A673 (cell line): Measurements from ENCODE around the gene ROGDI. TPM values are rescaled to one million over a fixed set of nuclear protein-coding genes. Genes with fewer than 3 reads are reported as not detected.

Experiments
- BruUV-seq: library from RNA; stranded (reverse); fragments of 400-500 nt; replicated peaks from 2 replicates; lab custom pipeline; 2021; lab: Mats Ljungman, UMichigan
- CTCF ChIA-PET: fragments of 300-600 bp; sonication (Branson Sonifier 250); formaldehyde crosslinking; loops from one replicate; lab custom pipeline; 2022; ENCODE audit warnings: antibody characterized with exemption; lab: Charles Lee
- POLR2A ChIA-PET: fragments of 300-600 bp; sonication (Branson Sonifier 250); formaldehyde crosslinking; loops from one replicate; lab custom pipeline; 2022; ENCODE audit warnings: antibody characterized with exemption; ENCODE audit not compliant: low non-redundant PET; lab: Charles Lee
- DNase-seq: peaks from one replicate; pipeline ENCODE4 v3.0.0-alpha.2; 2015; ENCODE audit warnings: low spot score
- H3K27ac ChIP-seq: fragments of 200-600 bp; sonication (generic); 2 replicates; pipeline ENCODE4 v1.5.1; 2016; ENCODE audit warnings: mixed run types, low read depth, mild to moderate bottlenecking, mixed read lengths, antibody characterized with exemption, low read length; ENCODE audit not compliant: poor library complexity, severe bottlenecking
- H3K27me3 ChIP-seq: fragments of 200-600 bp; sonication (generic); replicated peaks from 2 replicates; pipeline ENCODE4 v1.6.1; 2017; ENCODE audit warnings: mixed run types, low read depth, mild to moderate bottlenecking, mixed read lengths, antibody characterized with exemption, low read length; ENCODE audit not compliant: insufficient read depth, poor library complexity
- H3K36me3 ChIP-seq: fragments of 200-600 bp; sonication (generic); 2 replicates; pipeline ENCODE4 v1.6.1; 2016; ENCODE audit warnings: mixed run types, mild to moderate bottlenecking, mixed read lengths, antibody characterized with exemption, low read length; ENCODE audit not compliant: insufficient read depth, poor library complexity, severe bottlenecking
- H3K4me1 ChIP-seq: fragments of 200-600 bp; sonication (generic); 2 replicates; pipeline ENCODE4 v1.6.1; 2017; ENCODE audit warnings: mixed run types, mild to moderate bottlenecking, mixed read lengths, antibody characterized with exemption, low read length; ENCODE audit not compliant: insufficient read depth, poor library complexity, severe bottlenecking
- H3K4me3 ChIP-seq: fragments of 200-600 bp; sonication (generic); 2 replicates; pipeline ENCODE4 v1.5.1; 2016; ENCODE audit warnings: low read depth, mixed run types, mild to moderate bottlenecking, mixed read lengths, low read length; ENCODE audit not compliant: poor library complexity, severe bottlenecking
- H3K9me3 ChIP-seq: fragments of 200-600 bp; sonication (generic); 2 replicates; pipeline ENCODE4 v1.6.1; 2016; ENCODE audit warnings: mixed run types, low read depth, mild to moderate bottlenecking, mixed read lengths, antibody characterized with exemption, low read length; ENCODE audit not compliant: poor library complexity, severe bottlenecking
- CTCF ChIP-seq: fragments of 300-800, 200-600 bp; sonication (generic); conservative IDR thresholded peaks from 2 replicates; pipeline ENCODE4 v1.5.1; 2017; ENCODE audit warnings: low read depth, mild to moderate bottlenecking, antibody characterized with exemption, low read length, moderate library complexity, mixed read lengths
- EZH2 ChIP-seq: fragments of 200-600 bp; sonication (generic); IDR thresholded peaks from 2 replicates; pipeline ENCODE4 v1.6.1; 2017; ENCODE audit warnings: borderline replicate concordance, low read depth, mild to moderate bottlenecking, mixed read lengths, antibody characterized with exemption, low read length; ENCODE audit not compliant: poor library complexity, severe bottlenecking
- intact Hi-C: fragments of 100-400 bp; cut with micrococcal nuclease; formaldehyde crosslinking; loops from one replicate; pipeline ENCODE4 v1.10.0; 2022; ENCODE audit not compliant: unreplicated experiment
- total RNA-seq: library from RNA; stranded (reverse); gene quantifications from 2 replicates; pipeline ENCODE4 v1.2.3, GENCODE V29; 2021

Gene ROGDI
- total RNA-seq, 1 experiment from 2014 or later = 2.9 TPM

DNA sequence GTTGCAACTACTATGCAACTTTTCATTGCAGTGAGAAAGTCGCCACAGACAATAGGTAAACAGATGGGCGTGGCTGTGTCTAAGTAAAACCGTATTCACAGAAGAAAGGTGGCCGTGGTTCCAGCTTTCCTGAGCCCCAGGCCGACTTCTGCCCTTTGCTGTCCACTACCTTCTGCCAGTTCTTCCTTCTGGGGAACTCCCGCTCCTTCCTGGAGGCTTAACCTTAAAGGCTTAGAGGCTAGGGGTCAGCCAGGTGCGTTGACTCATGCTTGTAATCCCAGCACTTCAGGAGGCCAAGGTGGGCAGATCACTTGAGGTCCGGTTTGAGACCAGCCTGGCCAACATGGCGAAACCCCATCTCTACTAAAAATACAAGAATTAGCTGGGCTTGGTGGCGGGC is 12.2 kb downstream of the ROGDI start:
- H3K27me3 ChIP-seq = no peaks in the 10 kb centered on the region
- BruUV-seq = no TSS peak
- no peak overlapping the region for H3K27ac ChIP-seq
- intact Hi-C loops = no loop called here
- TF ChIP-seq EZH2 (no peak), CTCF (no peak)
- CTCF ChIA-PET = no interaction called here
- POLR2A ChIA-PET = interaction anchor here (0.6 kb wide), 1 partner anchor 13 kb away, joined by 3 read pairs; no protein-coding TSS in a partner anchor
- H3K9me3 ChIP-seq = no peaks in the 10 kb centered on the region
- H3K36me3 ChIP-seq = no peaks in the 10 kb centered on the region
- H3K4me1 ChIP-seq = no peaks in the 10 kb centered on the region
- H3K4me3 ChIP-seq = no peak overlapping the region
- no peak for DNase-seq

DNA sequence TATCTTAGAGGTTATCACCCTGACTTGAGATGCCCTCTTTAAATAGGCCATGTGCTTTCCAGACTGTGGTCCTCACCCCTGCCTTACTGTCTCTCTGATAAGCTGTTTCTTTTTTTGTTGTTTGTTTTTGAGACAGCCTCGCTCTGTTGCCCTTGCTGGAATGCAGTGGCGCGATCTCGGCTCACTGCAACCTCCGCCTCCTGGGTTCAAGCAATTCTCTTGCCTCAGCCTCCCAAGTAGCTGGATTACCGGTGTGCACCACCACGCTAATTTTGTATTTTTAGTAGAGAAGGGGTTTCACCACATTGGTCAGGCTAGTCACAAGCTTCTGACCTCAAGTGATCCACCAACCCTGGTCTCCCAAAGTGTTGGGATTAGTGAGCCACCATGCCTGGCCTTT is 13.5 kb downstream of the ROGDI start:
- TF ChIP-seq CTCF = no peak
- no peak for TF ChIP-seq EZH2
- no peak overlapping the region for H3K4me3 ChIP-seq
- no peaks in the 10 kb centered on the region for H3K36me3 ChIP-seq
- ChIA-PET POLR2A (no interaction called here), CTCF (no interaction called here)
- H3K9me3 ChIP-seq = no peaks in the 10 kb centered on the region
- no peak for DNase-seq
- H3K4me1 ChIP-seq = no peaks in the 10 kb centered on the region
- intact Hi-C loops = no loop called here
- H3K27ac ChIP-seq = no peak overlapping the region
- no TSS peak for BruUV-seq
- no peaks in the 10 kb centered on the region for H3K27me3 ChIP-seq

DNA sequence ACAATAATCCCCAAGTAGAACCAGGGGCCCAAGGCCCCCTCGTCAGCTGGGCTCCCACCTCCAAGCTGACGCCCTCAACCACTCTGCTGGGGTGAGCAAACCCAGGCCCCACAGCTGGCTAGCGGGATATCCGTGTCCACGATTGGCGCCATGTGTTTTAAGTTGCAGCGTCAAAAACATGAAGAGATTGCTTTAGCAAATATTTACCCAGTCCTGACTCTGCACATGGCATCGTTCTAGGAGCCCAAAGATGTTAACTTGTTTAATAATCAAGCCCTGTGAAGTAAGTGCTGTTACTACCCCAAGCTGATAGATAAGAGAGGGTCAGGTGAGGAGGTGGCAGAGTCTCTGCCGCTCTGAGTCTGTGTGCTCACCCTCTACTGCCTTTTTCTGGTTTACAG is 13.9 kb downstream of the ROGDI start:
- Histone ChIP-seq H3K9me3 (no peaks in the 10 kb centered on the region), H3K27ac (no peak overlapping the region), H3K4me3 (no peak overlapping the region), H3K36me3 (no peaks in the 10 kb centered on the region), H3K27me3 (no peaks in the 10 kb centered on the region), H3K4me1 (no peaks in the 10 kb centered on the region)
- TF ChIP-seq EZH2 (no peak), CTCF (no peak)
- ChIA-PET CTCF (no interaction called here), POLR2A (no interaction called here)
- no TSS peak for BruUV-seq
- intact Hi-C loops = no loop called here
- no peak for DNase-seq
